GM18907 (cell line): Measurements from ENCODE around the gene EPN3.

Source experiments
- ATAC-seq: cut with Tn5 transposase; IDR thresholded peaks from one replicate; pipeline ENCODE4 v1.9.1; 2021; ENCODE audit warnings: mild to moderate bottlenecking, moderate library complexity; ENCODE audit not compliant: unreplicated experiment

EPN3 gene

DNA sequence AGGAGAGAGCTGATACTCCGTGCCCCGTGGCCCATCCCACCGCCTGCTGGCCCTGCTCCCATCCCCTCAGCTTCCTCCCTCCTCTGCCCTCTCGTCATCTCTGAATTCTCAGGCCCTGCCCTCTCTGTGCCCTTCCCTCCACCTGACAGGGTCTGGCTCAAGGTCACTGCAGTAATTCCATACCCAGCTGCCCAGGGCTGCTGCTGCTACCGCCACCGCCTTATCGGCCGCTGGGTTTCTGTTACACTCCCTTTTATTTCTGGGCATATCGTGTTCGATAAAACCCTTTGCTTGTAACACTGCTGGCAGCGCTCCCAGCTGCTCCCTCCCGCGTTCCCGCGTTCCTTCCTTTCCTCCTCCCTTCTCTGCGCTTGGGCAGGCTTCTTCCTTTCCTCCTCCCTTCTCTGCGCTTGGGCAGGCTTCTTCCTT, 1.2 kb downstream of the EPN3 start:
- no peak for ATAC-seq

DNA sequence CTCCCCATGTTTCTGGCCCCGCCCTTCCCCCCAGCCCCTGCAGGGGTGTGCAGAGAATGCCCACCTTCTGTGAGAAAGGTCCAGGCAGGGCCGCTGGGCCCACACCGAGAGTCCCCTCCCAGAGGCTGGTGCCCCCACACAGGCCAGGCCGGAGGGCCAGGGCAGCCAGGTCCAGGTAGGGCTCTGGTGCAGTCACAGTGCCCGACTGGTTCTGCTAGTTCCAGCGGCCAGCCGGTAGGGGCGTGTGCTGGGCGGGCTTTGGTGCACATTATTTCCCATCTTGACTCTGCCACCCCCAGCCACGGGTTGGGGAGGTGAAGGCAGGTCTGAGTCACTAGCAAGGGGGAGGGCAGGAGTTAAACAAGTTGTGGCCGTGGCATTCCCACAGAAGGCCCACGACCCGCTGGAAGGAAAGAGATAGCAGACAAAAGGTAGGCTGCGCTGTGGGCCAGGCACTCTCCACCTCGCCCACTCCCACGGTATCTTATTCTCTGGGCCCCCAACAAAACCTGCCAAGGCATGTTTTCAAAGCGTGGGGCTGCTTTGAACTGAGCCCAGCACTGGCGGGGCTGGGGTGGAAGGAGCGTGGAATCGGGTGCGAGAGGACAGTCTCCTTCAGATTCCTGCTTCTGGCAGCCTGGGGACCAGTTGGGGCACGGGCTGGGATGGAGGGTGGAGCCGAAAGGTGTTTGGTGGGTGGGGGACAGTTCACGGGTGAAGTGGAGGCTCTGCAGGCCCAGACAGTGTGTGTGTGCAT, 1.9 kb downstream of the EPN3 start:
- no peak for ATAC-seq

DNA sequence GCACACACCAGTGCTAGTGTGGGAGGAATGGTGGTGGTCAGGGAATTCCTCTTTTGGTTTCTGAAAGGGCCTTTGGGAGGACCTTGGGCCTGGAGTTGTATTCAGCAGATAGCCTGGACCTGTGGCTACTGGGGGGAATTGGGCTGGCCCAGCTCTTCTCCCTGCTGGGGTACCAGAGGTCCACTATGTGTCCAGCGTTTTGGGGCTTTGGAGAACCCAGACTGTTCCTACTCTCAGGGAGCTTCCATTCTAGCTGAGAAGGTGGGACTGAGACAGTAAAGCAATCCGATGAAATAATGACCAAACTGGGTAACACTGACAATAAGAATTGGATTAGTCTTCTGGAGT, 2.4 kb downstream of the EPN3 start:
- no peak for ATAC-seq

DNA sequence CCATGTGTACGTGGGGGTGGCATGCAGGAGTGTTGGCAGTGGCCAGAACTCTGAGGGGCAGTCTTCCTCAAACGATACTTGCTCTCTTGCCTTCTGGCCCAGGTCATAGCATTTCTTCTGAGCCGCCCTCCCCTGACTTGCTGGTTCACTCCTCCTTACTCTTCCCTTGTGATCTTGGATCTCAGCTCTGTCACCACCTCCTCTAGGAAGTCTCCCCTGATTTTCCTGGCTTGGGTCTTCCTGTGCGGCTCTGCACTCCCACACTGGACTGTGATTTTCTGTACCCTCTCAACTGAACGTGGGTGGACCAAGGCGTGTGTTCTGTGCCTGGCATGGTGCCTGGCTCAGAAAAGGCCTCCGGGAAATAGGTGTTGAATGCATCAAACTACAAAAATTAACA, 2.9 kb downstream of the EPN3 start:
- ATAC-seq = no peak

DNA sequence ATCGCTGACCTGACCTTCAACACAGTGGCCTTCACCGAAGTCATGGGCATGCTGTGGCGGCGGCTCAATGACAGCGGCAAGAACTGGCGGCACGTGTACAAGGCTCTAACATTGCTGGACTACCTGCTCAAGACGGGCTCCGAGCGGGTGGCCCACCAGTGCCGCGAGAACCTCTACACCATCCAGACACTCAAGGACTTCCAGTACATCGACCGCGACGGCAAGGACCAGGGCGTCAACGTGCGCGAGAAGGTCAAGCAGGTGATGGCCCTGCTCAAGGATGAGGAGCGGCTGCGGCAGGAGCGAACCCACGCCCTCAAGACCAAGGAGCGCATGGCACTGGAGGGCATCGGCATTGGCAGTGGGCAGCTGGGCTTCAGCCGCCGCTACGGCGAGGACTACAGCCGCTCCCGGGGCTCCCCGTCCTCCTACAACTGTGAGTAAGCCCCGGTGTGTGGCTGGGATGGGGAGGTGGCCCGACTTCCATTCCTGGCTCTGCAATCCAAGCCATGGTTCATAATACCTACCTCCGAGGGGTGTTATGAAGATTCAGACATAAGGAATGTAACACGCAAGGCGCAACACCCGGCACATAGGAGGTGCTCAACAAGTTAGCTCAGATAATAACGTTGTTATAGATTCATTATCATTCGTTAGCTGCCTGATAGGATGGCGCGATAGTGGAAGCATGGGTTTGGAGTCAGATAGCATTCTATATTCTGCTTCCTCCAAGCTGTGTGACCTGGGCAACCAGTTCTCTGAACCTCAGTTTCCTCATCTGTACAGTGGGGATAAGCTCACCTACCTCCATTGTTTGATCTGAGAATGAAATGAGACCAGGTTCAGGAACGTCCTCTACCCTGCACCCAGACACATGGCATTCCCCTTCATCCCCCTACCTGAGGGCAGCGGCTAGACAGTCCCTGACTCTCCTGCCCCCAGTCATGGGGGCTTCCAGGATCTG, 4.4 kb downstream of the EPN3 start:
- ATAC-seq = no peak

DNA sequence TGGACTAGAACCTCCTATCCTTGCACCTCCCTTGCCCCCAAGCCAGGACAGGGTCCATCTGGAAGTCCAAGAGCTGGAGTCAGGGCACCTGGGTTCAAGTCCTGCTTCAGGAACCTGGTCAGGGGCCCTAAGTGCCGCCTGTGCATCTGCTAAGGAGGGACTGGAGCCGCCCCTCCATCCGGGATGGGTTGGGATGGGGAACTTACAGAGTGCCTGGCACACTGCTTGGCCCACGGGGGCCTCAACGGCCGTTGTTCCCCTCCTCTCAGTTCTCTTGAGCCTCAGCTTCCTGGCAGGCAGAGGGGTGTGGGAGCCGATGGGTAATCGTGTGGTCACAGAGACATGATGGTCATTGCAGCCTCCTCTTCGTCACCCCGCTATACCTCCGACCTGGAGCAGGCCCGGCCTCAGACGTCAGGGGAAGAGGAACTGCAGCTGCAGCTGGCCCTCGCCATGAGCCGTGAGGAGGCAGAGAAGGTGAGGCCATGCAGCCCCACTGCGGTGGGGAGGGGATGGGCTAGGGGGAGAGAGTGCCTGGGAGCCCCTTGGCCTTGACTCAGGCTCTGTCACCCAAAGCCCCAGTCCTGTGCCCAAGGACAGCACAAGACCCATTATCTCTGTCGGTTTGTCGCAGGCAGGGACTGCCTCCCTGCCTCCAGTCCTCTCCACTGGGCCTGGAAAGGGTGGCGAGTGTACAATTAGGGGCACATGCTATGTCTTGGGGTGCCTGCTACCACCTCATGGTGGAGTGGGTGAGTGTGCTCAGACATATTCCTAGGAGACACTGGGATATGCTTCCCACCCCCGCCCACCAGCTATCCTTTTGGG, 5.4 kb downstream of the EPN3 start:
- no peak for ATAC-seq

DNA sequence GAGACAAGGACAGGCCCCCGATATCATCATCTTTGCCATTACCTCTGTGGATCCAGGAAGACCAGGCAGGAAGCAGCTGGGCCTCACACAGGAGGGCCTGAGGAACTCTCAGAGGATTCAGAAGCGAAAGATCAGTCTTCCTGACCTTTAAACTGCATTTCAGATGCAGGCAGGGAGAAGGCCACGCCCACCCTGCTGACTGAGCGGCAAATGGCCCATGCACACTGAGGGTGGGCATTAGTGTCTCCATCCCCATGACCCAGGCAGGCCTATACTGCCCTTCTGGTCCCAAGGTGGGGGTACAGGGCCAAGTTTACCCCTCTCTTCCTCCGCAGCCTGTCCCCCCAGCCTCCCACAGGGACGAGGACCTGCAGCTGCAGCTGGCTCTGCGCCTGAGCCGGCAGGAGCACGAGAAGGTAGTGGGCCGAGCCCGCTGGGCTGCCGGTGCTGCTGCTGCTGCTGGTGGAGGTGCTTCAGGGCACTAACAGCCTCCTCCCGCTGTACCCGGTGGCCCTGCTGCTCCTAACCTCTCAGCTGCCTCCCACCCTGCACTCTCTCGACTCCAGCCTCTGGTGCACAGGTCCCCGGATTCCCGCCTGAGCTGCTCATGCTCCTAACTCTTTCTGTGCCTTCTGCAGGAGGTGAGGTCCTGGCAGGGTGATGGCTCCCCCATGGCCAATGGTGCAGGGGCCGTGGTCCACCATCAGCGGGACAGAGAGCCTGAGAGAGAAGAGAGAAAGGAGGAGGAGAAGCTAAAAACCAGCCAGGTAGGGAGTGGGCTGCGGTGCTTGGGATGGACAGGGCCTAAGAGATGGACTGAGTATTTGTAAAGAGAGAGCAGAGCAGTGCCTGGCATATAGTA, 6.2 kb downstream of the EPN3 start:
- no peak for ATAC-seq

DNA sequence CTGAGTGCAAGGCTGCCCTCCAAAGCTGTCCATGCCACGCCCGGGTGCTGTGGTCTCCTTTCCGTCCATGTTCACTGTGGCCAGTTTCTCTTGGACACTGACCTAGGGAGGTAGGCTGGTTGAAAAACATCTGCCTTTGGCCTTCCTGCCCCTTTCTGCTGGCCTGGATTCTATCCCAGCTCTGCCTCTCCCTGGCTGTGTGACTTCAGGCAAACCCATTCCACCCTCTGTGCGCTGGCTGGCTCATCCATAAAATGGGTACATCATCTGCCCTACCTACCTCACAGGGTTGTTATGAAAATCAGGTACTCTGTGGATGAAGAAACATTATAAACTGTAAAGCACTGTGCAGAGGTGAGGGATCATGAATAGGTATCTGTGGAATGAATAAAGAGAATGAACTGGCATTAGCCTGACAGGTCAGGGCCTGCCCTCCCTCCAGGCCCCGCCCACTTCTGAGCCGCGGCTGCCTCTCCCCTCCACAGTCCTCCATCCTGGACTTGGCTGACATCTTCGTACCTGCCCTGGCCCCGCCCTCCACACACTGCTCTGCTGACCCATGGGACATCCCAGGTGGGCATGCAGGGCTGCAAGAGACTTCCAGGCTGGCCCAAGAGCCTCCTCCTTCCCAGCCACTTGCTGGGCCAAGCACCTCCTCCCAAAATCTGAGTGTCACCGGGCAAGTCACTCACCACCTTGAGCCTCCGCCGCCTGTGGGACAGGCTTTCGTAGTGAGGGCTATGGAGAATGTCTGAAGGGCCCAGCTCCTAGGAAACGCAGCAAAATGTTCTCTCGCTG, 7.4 kb downstream of the EPN3 start:
- no peak for ATAC-seq

DNA sequence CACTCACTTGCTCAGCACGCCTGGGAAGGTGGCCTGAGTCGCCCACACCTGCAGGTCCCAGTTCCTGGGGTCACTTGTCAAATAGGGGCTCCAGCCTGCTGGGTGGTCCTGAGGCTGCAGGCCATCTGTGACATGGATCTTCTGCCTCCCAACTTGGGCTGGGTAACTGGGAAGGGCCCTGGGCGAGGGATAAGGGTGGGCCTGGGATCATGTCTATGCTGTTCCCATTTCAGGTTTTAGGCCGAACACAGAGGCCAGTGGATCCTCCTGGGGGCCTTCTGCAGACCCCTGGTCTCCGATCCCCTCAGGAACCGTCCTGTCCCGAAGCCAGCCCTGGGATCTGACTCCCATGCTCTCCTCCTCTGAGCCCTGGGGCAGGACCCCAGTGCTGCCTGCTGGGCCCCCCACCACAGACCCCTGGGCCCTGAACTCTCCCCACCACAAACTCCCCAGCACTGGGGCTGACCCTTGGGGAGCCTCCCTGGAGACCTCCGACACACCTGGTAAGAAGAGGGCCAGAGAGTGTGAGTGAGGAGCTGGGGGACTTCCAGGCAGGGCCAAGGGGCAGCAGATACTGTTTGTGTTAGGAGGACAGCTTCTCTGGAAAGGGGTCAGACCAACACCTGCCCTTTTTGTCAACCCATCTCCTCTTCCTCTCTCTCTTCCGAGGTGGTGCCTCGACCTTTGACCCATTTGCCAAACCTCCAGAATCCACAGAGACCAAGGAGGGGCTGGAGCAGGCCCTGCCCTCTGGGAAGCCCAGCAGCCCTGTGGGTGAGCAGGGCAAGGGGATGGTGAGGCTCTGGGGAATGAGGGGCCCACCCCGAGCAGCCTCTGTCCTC, 8.2 kb downstream of the EPN3 start:
- no peak for ATAC-seq

DNA sequence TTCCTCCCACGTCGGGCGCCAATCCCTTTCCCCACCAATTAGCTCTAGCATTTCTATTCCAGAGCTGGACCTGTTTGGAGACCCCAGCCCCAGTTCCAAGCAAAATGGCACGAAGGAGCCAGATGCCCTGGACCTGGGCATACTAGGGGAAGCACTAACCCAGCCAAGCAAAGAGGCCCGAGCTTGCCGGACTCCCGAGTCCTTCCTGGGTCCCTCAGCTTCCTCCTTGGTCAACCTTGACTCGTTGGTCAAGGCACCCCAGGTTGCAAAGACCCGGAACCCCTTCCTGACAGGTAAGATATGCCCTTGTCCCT, 8.8 kb downstream of the EPN3 start:
- ATAC-seq = no peak

DNA sequence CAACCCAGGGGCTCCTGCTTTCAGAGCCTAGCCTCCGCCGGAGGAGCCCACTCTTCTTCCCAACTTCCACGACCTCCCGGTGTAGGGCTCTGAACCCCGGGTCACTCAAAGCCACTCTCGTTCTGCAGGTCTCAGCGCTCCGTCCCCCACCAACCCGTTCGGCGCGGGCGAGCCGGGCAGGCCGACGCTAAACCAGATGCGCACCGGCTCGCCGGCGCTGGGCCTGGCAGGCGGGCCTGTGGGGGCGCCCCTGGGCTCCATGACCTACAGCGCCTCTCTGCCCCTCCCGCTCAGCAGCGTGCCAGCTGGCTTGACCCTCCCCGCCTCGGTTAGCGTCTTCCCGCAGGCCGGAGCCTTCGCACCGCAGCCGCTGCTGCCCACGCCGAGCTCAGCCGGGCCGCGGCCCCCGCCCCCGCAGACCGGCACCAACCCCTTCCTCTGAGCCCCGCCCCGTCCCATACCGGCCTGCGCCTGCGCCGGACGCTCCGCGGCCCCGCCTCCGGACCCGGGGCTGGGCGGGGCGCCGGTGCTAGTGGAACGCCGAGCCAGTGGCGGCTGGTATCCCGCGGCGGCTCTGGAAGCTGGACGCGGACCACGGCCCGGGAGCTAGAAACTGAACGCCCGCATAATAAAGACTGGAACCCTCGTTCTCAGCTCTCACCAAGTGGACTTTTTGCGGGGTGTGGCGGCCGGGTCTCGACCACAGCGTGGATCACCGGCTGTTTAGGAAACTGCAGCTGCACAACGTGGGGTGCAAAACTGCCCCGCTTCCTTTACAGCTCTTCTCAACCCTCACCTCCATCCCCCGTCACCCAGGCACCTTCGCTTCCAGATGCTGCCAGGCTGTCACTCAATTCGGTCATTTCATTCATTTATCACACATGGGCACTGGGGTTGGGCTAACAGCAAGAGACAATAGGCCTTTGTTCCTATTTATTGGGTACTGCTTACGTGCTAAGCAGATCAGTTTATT, 9.5 kb downstream of the EPN3 start:
- ATAC-seq = peak; percentile 72

DNA sequence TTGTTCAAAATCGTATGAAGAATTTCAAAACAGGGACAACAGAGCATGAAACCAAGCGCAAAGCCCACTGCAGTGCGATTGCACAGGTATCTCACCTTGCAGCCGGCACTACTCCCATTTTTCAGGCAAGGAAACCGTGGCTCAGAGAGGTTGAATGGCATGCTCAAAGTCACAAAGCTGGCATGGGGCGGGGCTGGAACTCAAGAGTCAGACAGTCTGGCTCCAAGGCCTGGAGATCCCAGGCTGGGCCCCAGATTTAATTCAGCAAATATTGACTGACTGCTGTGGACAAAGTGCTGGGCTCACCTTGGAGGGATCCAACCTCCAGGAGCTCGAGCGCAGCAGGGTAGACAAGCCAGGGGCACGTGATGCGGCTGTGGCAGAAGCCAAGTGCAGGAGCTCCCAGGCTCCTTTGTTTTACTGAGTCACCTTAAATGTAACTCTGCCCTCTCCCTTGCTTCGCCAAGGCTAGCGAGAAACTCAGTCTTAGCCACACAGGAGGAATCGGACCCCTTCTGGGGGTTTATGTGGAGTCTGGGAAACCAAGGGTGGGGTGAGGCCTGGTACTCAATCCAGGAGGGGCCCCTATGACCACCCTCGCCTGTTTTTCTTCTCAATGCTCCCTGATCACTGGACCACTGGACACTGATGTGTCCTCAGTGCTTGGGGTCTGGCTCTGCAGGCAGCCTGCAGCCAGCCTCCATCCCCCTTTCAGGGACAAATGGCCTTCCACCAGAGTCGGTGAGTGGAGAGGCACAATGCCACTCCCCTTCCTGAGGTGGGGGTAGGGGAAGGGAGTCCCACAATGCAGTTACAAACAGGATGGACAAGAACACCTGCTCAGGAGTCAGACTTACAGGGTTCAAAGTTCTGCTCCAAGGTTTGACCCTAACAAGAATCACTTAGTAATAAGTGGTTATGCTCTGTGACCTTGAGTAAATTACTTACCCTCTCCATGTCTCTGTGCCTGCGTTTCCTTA, 10.6 kb downstream of the EPN3 start:
- ATAC-seq = no peak

DNA sequence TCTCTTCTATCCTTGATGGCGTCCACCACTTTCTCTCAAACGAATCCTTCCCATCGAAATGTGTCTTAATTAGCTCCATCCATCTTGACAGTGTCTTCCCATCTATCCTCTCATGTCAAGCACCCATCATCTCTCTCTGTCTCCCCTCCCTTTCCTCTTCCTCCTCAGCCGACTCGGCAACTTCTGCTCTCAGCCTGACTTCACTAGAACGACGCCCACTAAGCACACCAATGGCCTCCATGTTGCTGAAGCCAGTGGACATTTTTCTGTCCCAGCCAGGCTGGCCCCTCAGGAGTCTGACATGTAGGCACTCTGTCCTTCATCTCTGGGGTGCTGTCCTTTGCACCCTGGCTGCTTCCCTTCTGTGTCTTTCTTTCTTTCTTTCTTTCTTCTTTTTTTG, 12.0 kb downstream of the EPN3 start:
- ATAC-seq = no peak

DNA sequence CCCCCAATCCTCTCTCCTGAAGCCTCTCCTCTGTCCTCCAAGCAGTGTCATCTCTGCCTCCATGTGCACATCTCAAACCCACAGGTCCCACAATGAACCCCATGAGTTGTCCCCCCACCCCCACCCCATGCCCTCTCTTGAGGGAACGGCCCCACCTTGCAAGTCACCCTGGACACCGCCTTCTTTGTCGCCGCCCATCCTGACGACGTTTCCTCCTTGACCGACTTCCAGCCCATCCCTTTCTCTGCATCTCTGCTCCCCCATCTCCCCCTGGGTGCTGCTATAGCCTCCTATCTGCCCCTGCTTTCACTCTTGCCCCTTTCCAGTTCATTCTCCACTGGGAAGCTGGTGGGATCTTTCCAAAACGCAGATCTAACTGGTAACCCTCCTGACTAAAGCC, 12.8 kb downstream of the EPN3 start:
- ATAC-seq = no peak

DNA sequence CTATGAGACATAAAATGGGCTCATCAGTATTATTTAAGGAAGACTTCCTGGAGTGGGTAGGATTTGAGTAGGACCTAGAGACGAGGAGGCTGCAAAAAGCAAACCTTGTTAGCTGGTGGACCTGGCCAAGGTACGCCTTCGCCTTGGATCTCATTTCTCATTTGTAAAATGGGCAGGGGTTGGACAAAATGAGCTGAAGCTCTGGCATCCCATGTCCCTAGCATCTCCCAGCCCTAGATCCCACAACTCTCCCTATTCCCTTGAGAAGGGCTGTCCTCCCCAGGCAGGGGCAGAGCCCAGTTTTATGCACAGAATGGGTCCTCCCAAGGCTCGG, 14.1 kb downstream of the EPN3 start:
- no peak for ATAC-seq

DNA sequence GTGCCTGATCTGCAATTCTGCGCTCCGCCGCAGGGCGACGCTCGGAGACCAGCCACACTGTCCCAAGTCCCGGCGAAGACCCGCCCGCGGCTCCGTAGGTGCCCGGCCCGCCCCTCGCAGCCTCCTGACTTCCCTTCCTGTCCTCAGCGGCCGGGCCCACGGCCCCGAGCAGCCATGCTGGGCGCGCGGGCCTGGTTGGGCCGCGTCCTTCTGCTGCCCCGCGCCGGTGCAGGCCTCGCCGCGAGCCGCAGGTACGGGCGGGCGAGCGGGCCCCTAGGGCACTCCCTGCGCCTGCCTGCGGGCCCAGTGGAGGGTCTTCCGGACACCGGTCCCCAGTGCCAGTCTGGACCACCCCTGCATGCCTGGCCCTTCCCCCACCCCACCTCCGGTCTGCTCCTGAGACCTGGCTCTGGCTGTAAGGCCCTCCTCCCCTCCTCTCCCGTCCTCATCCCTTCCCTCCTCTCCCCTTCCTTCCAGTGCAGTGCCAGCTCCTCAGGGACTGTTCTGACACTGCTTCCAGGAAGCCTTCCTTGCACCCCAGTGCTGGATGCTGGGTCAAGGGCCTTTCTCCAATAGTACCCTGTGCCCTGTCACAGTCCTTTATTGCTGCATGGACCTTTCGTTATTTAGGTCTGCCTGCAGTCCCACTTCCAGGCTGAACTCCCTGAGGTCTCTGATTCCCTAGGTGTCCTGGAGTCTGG, 14.7 kb downstream of the EPN3 start, which contains the start of gene SPATA20:
Gene SPATA20, plus strand, starts transcription at position 140 of the 701 bp plus-strand sequence. Its CDS starts 35 bp downstream, at position 175.
- peak; percentile 71 for ATAC-seq
